ENCODE data around the gene MOCS3.

MOCS3 gene

DNA sequence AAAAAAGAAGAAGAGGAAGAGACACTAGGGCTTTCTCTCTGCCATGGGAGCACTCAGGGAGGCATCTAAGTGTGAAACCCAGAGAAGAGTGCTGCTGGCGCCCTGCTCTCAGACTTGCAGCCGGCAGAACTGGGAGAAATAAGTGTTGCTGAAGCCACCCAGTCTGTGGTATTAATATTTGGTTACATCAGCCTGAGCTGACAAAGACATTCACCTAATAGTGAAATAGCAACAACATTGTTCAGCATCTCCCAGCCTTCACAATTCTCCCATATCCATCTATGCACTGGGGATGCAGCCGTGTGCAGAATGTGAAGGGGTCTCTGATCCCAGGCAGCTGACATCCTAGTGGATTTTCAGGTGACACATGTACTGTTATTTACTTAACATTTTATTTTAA lies 52.3 kb downstream of the MOCS3 start:
- no peak for DNase-seq

DNA sequence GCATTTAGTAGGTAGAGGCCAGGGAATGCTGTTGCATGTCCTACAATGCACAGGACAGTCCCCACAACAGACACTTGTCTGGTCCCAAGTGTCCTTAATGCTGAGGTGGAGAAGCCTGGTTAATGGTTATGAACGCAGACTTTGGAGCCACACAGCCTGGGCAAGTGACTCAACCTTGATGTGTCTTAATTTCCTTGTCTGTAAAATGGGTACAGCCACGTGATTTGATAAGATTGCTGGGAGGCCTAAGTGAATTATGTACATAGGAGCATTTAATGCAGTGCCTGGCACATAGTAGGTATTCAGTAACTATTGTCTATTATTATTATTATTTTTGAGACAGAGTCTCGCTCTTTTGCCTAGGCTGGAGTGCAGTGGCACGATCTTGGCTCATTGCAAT lies 52.9 kb downstream of the MOCS3 start:
- DNase-seq: no peak

DNA sequence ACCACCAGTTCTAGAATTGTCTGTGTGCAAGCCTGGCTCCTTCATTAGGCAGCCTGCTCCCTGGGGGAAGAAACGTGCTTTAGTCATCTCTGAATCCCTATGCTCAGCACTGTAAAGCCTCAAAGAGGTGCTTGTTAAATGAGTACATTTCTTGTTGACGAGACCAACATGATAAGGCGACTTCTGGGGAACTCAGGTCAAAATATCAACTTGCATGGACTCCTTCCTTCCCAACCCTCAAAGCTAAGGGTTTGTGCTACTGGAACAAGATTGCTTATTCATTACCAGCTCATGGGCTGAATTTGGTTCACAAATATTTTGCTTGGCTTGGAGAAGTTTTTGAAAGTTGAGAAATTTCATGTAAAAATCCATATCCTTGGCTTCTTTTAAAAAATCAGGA lies 53.7 kb downstream of the MOCS3 start:
- no peak for DNase-seq

Data from amygdala (tissue), 56 donors.